Peyer's patch (tissue), 4 donors: ENCODE measurements around the gene TTYH2. TPM values are rescaled to one million over a fixed set of nuclear protein-coding genes. Genes with fewer than 3 reads are reported as not detected.
A peak's percentile ranks its signal among the peaks of the same experiment; 100 is the strongest.
"Not testable (repeated sequence)": the region's sequence is repeated elsewhere in the genome, so short reads cannot be mapped to it uniquely, and the experiment has no call there.

Source experiments
- DNase-seq, 3 donors: peaks; one replicate each; pipeline ENCODE4 v3.0.0-alpha.2; 2017 to 2019
- H3K27ac ChIP-seq, 4 donors: fragments of 200-600 bp; sonication (generic); one replicate each; pipeline ENCODE4 v1.5.1; 2016 to 2019
- H3K27me3 ChIP-seq, 2 donors: fragments of 200-600 bp; sonication (generic); one replicate each; pipeline ENCODE4 v1.5.1; 2019
- H3K36me3 ChIP-seq, 3 donors: fragments of 200-600 bp; sonication (generic); one replicate each; pipeline ENCODE4 v1.5.1; 2016 to 2019
- H3K4me1 ChIP-seq, 4 donors: fragments of 200-600 bp; sonication (generic); one replicate each; pipeline ENCODE4 v1.5.1; 2016 to 2019
- H3K4me3 ChIP-seq, 4 donors: fragments of 200-600 bp; sonication (generic); 1 replicate in 3 of 4; 2 replicates in 1 of 4; pipeline ENCODE4 v1.5.1; 2016 to 2019; ENCODE audit warnings: mild to moderate bottlenecking in 1 of 4
- H3K9me3 ChIP-seq, 4 donors: fragments of 200-600 bp; sonication (generic); one replicate each; pipeline ENCODE4 v1.5.1; 2016 to 2019; ENCODE audit warnings: mild to moderate bottlenecking in 1 of 4
- CTCF ChIP-seq, 6 experiments: fragments of 450-650 bp in 4 of 6; fragments of 200-600 bp in 2 of 6; sonication (generic) in 1 of 6; IDR thresholded peaks; one replicate each; pipeline ENCODE4 v1.5.1; 2017 to 2019; ENCODE audit warnings: antibody characterized with exemption in 6 of 6, mild to moderate bottlenecking in 3 of 6, moderate library complexity in 1 of 6
- POLR2A ChIP-seq, 2 donors: fragments of 450-650 bp; IDR thresholded peaks; one replicate each; pipeline ENCODE4 v1.5.1; 2017; ENCODE audit warnings: antibody characterized with exemption in 2 of 2, mild to moderate bottlenecking in 2 of 2, moderate library complexity in 2 of 2
- total RNA-seq, 4 donors: library from RNA; depleted of rRNA; stranded (reverse); fragments of >200 nt; gene quantifications; one replicate each; pipeline ENCODE4 v1.1.0, GENCODE V29; 2016

Gene TTYH2
- total RNA-seq, 4 donors from 2014 or later, result 1.2 to 24.8 (median 3.1) TPM

GRCh38 chr17:74281799-74282198 lies 68.4 kb downstream of the TTYH2 start:
- Histone ChIP-seq H3K27me3 (no peaks in the 10 kb centered on the region), H3K36me3 (no peaks in the 10 kb centered on the region), H3K27ac (no peak overlapping the region), H3K9me3 (no peaks in the 10 kb centered on the region), H3K4me1 (no peaks in the 10 kb centered on the region), H3K4me3 (no peak overlapping the region)
- no peak for DNase-seq
- no peak for TF ChIP-seq CTCF (IDR thresholded peaks at IDR 0.05)
- no peak for TF ChIP-seq POLR2A (IDR thresholded peaks at IDR 0.05)

DNA sequence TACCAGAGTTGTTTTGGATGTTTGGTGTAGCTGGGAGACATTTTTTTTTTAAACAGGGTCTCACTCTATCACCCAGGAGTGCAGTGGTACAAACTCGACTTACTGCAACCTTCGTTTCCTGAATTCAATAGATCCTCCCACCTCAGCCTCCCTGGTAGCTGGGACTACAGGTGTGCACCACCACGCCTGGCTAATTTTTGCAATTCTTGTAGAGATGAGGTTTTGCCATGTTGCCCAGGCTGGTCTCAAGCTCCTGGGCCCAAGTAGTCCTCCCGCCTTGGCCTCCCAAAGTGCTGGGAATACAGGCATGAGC lies 68.9 kb downstream of the TTYH2 start:
- H3K27me3 ChIP-seq, H3K9me3 ChIP-seq, H3K36me3 ChIP-seq, DNase-seq, H3K4me3 ChIP-seq, H3K4me1 ChIP-seq: not testable (repeated sequence)
- H3K27ac ChIP-seq, result peak overlapping the region in 1 of 4 donors; percentile 60

DNA sequence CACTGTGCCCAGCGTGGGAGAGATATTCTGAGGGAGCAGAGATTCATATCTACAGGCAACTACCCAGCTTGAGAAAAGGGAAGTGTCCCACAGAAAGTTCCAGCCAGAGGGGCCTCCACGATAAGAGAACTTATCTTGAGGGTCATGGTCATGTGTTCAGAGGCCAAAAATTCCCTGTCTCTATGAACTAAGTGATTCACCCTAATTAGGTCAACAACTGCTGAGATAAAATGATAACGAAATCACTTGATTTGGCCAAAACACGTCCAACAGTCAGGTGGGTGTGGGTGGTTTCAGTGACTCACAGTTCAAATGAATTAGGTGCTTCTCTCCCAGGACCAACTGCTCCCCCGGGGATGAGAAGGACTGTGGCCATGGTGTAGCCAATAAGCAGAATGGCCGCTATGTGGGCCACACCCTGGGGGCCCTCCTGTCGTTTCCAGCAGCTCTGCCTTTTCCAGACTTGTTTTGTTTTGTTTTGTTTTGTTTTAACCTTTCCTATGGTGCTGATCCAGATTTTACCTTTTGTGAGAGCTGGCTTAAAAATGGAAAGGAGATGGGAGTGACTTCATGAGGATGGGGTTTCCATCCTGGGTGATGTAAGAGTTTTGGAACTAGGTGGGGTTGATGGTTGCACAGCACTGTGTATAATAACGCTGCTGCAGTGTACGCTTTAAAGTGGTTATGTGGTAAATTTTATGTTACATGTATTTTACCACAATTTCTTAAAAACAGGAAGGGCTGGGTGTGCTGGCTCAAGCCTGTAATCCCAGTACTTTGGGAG lies 69.4 kb downstream of the TTYH2 start:
- Histone ChIP-seq H3K9me3 (no peaks in the 10 kb centered on the region), H3K4me1 (no peaks in the 10 kb centered on the region), H3K27me3 (no peaks in the 10 kb centered on the region), H3K4me3 (no peak overlapping the region), H3K27ac (peak overlapping the region in 2 of 4 donors; percentile 29 to 60), H3K36me3 (no peaks in the 10 kb centered on the region)
- DNase-seq, result peak in 1 of 3 donors; percentile 51
- TF ChIP-seq POLR2A (IDR thresholded peaks at IDR 0.05) (no peak), CTCF (IDR thresholded peaks at IDR 0.05) (no peak)

- H3K4me3 ChIP-seq, result no peak overlapping the region
Measured at GRCh38 chr17:74283371-74283673, 70.0 kb downstream of the TTYH2 start.

GRCh38 chr17:74287031-74287602 lies 73.7 kb downstream of the TTYH2 start:
- Histone ChIP-seq H3K27me3 (no peaks in the 10 kb centered on the region), H3K4me1 (no peaks in the 10 kb centered on the region), H3K9me3 (no peaks in the 10 kb centered on the region), H3K4me3 (no peak overlapping the region), H3K27ac (no peak overlapping the region), H3K36me3 (no peaks in the 10 kb centered on the region)
- DNase-seq, result no peak
- no peak for TF ChIP-seq CTCF (IDR thresholded peaks at IDR 0.05)
- TF ChIP-seq POLR2A (IDR thresholded peaks at IDR 0.05), result no peak

More at GRCh38 chr17:74283371-74283673, 70.0 kb downstream of the TTYH2 start:
- no peaks in the 10 kb centered on the region for H3K27me3 ChIP-seq
- no peak for TF ChIP-seq POLR2A (IDR thresholded peaks at IDR 0.05)
- no peak for TF ChIP-seq CTCF (IDR thresholded peaks at IDR 0.05)
- H3K4me1 ChIP-seq, result no peaks in the 10 kb centered on the region
- DNase-seq, result no peak
- H3K27ac ChIP-seq, result no peak overlapping the region
- no peaks in the 10 kb centered on the region for H3K9me3 ChIP-seq
- no peaks in the 10 kb centered on the region for H3K36me3 ChIP-seq

DNA sequence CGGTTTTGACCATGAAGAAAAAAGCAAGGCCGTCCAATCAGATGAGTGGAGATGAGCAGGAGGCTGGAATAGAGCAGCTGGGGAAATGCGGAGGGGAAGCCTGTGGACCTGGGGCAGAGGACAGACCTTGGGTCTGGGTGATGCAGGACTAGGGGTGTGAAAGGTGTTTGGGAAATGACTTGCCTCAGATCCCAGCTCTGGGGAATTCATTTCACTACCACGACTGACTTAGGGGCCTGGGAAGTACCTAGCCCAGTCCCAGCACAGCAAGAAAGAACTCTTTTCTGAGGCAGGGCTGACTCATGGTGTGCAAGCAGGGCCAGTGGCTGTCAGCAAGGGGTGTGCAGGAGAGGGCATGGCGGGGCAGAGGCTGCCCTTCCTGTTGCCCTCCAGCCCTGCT lies 75.4 kb downstream of the TTYH2 start:
- H3K4me3 ChIP-seq, result no peak overlapping the region
- no peak overlapping the region for H3K27ac ChIP-seq
- no peaks in the 10 kb centered on the region for H3K36me3 ChIP-seq
- no peaks in the 10 kb centered on the region for H3K9me3 ChIP-seq
- no peaks in the 10 kb centered on the region for H3K4me1 ChIP-seq
- TF ChIP-seq CTCF (IDR thresholded peaks at IDR 0.05), result no peak
- no peak for TF ChIP-seq POLR2A (IDR thresholded peaks at IDR 0.05)
- DNase-seq, result no peak
- no peaks in the 10 kb centered on the region for H3K27me3 ChIP-seq
